ENCODE results near the gene TTC24.
"Not testable (repeated sequence)": the region's sequence is repeated elsewhere in the genome, so short reads cannot be mapped to it uniquely, and the experiment has no call there.

Gene TTC24

GRCh38 chr1:156589546-156589945, 10.0 kb downstream of the TTC24 start:
- DNase-seq = no peak

- no peak for DNase-seq
These were observed 11.0 kb downstream of the TTC24 start for GRCh38 chr1:156590326-156591180.

- DNase-seq = no peak
These were observed 11.6 kb downstream of the TTC24 start for GRCh38 chr1:156591181-156591431.

- DNase-seq = peak; percentile 58
These were observed 12.1 kb downstream of the TTC24 start, which contains the start of gene NAXE for GRCh38 chr1:156591432-156592157. Gene NAXE (plus strand): TSS chr1:156591776. CDS start chr1:156591805, 29 bp downstream.

- no peak for DNase-seq
These were observed 12.8 kb downstream of the TTC24 start for GRCh38 chr1:156592158-156592909.

GRCh38 chr1:156592910-156593660, 13.6 kb downstream of the TTC24 start:
- DNase-seq = no peak

- DNase-seq = no peak
These were observed 14.1 kb downstream of the TTC24 start for GRCh38 chr1:156593661-156593989.

GRCh38 chr1:156594190-156594589, 14.7 kb downstream of the TTC24 start:
- no peak for DNase-seq

GRCh38 chr1:156595016-156595415, 15.5 kb downstream of the TTC24 start:
- no peak for DNase-seq

GRCh38 chr1:156596426-156596825, 16.9 kb downstream of the TTC24 start:
- no peak for DNase-seq

GRCh38 chr1:156598125-156598524, 18.6 kb downstream of the TTC24 start:
- no peak for DNase-seq

- DNase-seq = no peak
These were observed 19.4 kb downstream of the TTC24 start for GRCh38 chr1:156598731-156599432.

GRCh38 chr1:156599811-156600210, 20.3 kb downstream of the TTC24 start:
- no peak for DNase-seq

- DNase-seq = no peak
These were observed 21.2 kb downstream of the TTC24 start for GRCh38 chr1:156600733-156601121.

GRCh38 chr1:156601122-156601830, 21.8 kb downstream of the TTC24 start, which contains the start of gene GPATCH4:
Gene GPATCH4 (minus strand): TSS chr1:156601479.
- peak; percentile 92 for DNase-seq

GRCh38 chr1:156601892-156602291, 22.4 kb downstream of the TTC24 start:
- no peak for DNase-seq

GRCh38 chr1:156602557-156602993, 23.1 kb downstream of the TTC24 start:
- DNase-seq = no peak

GRCh38 chr1:156607344-156607743, 27.8 kb downstream of the TTC24 start:
- DNase-seq = not testable (repeated sequence)

GRCh38 chr1:156608036-156608674, 28.6 kb downstream of the TTC24 start:
- DNase-seq = peak; percentile 64

GRCh38 chr1:156608981-156609380, 29.5 kb downstream of the TTC24 start:
- no peak for DNase-seq

- DNase-seq = not testable (repeated sequence)
These were observed 30.5 kb downstream of the TTC24 start for GRCh38 chr1:156610072-156610471.
